Endothelial cell (in vitro differentiated cells): ENCODE results near the gene TGFBRAP1. TPM values are rescaled to one million over a fixed set of nuclear protein-coding genes. Genes with fewer than 3 reads are reported as not detected.

Experiments used
- DNase-seq: peaks from one replicate; pipeline ENCODE4 v3.0.0; 2021; ENCODE audit warnings: low spot score
- H3K27ac Mint-ChIP-seq: one replicate; pipeline ENCODE4 v1.8.0; 2021; ENCODE audit warnings: mixed read lengths, inconsistent platforms; ENCODE audit not compliant: unreplicated experiment
- H3K27me3 Mint-ChIP-seq: one replicate; pipeline ENCODE4 v1.8.0; 2021; ENCODE audit warnings: mild to moderate bottlenecking, moderate library complexity, mixed read lengths, inconsistent platforms; ENCODE audit not compliant: unreplicated experiment
- H3K36me3 Mint-ChIP-seq: one replicate; pipeline ENCODE4 v1.8.0; 2021; ENCODE audit warnings: mild to moderate bottlenecking, low read depth, mixed read lengths, inconsistent platforms; ENCODE audit not compliant: unreplicated experiment
- H3K4me1 Mint-ChIP-seq: one replicate; pipeline ENCODE4 v1.8.0; 2021; ENCODE audit warnings: mild to moderate bottlenecking, mixed read lengths, inconsistent platforms; ENCODE audit not compliant: unreplicated experiment
- H3K4me3 Mint-ChIP-seq: one replicate; pipeline ENCODE4 v1.8.0; 2021; ENCODE audit warnings: mild to moderate bottlenecking, mixed read lengths, inconsistent platforms; ENCODE audit not compliant: unreplicated experiment
- H3K9me3 Mint-ChIP-seq: one replicate; pipeline ENCODE4 v1.8.0; 2021; ENCODE audit warnings: mixed read lengths, inconsistent platforms; ENCODE audit not compliant: unreplicated experiment
- total RNA-seq: library from RNA; stranded (reverse); fragmentation: NEBNext Ultra II Directional; extraction: Animal tissue kit (Norgen Biotek cat#: 25700); gene quantifications from one replicate; pipeline ENCODE4 v1.2.1, GENCODE V29; 2021; ENCODE audit not compliant: unreplicated experiment
- TF ChIP-seq, protein P1 (sequence below): fragments of 200-600 bp; sonication (generic); IDR thresholded peaks from one replicate; pipeline ENCODE4 v1.5.0; 2021; ENCODE audit warnings: antibody characterized with exemption; ENCODE audit not compliant: unreplicated experiment

TGFBRAP1 gene
- total RNA-seq, 1 donor from 2014 or later, result 18.8 TPM

DNA sequence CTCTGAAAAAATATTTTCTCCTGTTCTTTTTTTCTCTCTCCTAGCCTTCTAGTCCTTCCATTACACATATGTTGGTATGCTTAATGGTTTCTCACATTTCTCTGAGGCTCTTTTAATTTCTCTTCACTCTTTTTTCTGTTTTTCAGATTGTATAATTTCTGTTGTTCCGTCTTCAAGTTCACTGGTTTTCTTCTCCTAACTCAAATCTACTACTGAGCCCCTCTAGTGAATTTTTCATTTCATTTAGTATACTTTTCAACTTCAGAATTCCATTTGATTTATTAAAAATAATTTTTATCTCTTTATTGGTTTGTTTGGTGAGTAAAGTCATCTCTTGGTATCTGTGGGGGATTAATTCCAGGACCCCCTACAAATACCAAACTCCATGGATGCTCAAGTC is 27.6 kb upstream of the TGFBRAP1 start:
- peaks cover 9% of the 10 kb centered on the region for H3K4me1 Mint-ChIP-seq
- H3K4me3 Mint-ChIP-seq, result no peak overlapping the region
- no peaks in the 10 kb centered on the region for H3K9me3 Mint-ChIP-seq
- DNase-seq, result no peak
- TF ChIP-seq, protein P1, sequence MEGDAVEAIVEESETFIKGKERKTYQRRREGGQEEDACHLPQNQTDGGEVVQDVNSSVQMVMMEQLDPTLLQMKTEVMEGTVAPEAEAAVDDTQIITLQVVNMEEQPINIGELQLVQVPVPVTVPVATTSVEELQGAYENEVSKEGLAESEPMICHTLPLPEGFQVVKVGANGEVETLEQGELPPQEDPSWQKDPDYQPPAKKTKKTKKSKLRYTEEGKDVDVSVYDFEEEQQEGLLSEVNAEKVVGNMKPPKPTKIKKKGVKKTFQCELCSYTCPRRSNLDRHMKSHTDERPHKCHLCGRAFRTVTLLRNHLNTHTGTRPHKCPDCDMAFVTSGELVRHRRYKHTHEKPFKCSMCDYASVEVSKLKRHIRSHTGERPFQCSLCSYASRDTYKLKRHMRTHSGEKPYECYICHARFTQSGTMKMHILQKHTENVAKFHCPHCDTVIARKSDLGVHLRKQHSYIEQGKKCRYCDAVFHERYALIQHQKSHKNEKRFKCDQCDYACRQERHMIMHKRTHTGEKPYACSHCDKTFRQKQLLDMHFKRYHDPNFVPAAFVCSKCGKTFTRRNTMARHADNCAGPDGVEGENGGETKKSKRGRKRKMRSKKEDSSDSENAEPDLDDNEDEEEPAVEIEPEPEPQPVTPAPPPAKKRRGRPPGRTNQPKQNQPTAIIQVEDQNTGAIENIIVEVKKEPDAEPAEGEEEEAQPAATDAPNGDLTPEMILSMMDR, result no peak
- no peak overlapping the region for H3K27ac Mint-ChIP-seq
- no peaks in the 10 kb centered on the region for H3K27me3 Mint-ChIP-seq
- H3K36me3 Mint-ChIP-seq, result peaks cover 21% of the 10 kb centered on the region

GRCh38 chr2:105344704-105345345 is 15.3 kb upstream of the TGFBRAP1 start:
- Mint-ChIP-seq H3K9me3 (no peaks in the 10 kb centered on the region), H3K27ac (no peak overlapping the region), H3K4me3 (no peak overlapping the region), H3K4me1 (no peaks in the 10 kb centered on the region), H3K36me3 (peaks cover 19% of the 10 kb centered on the region), H3K27me3 (no peaks in the 10 kb centered on the region)
- no peak for DNase-seq
- TF ChIP-seq, protein P1, result peak; percentile 11

DNA sequence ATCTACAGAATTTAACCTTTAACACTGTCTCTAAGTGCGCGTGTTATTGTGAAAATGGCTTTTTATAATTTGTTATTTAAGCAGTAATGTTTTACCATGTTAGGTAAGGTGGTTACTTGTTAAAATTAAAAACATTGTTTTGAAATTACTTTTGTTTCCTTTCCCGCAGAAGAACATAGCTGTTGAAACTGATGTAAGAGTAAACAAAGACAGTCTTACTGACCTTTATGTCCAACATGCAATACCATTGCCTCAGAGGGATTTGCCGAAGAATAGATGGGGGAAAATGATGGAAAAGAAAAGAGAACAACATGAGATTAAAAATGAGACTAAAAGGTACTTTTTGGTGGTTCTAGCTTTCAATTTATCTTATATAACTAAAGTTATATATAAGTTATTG is 9.9 kb upstream of the TGFBRAP1 start:
- Mint-ChIP-seq H3K27me3 (peaks cover 7% of the 10 kb centered on the region), H3K36me3 (peaks cover 9% of the 10 kb centered on the region), H3K27ac (no peak overlapping the region), H3K9me3 (no peaks in the 10 kb centered on the region), H3K4me1 (peaks cover 19% of the 10 kb centered on the region), H3K4me3 (peak overlapping the region; percentile 84)
- no peak for DNase-seq
- TF ChIP-seq, protein P1, result no peak

DNA sequence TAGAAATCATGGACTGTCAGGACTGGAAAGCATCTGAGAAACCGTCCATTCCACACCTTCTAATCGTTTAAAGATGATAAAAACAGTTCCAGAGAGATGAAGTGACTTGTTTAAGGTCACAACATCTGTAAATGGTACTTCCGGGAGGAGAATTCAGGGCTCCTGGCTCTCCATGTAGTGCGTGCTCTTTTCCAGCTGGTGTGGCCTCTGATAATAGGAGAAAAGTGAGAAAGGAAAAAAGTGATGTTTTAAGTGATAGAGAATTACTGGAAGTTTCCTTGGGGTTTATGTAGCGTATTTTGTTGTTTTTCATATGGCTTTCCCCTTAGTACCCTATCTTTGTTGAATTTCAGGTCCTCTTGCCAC is 8.5 kb upstream of the TGFBRAP1 start:
- Mint-ChIP-seq H3K27ac (peak overlapping the region; percentile 97), H3K4me3 (peak overlapping the region; percentile 100), H3K9me3 (no peaks in the 10 kb centered on the region), H3K27me3 (peaks cover 7% of the 10 kb centered on the region), H3K36me3 (peaks cover 9% of the 10 kb centered on the region), H3K4me1 (peaks cover 19% of the 10 kb centered on the region)
- DNase-seq, result no peak
- TF ChIP-seq, protein P1, result no peak

DNA sequence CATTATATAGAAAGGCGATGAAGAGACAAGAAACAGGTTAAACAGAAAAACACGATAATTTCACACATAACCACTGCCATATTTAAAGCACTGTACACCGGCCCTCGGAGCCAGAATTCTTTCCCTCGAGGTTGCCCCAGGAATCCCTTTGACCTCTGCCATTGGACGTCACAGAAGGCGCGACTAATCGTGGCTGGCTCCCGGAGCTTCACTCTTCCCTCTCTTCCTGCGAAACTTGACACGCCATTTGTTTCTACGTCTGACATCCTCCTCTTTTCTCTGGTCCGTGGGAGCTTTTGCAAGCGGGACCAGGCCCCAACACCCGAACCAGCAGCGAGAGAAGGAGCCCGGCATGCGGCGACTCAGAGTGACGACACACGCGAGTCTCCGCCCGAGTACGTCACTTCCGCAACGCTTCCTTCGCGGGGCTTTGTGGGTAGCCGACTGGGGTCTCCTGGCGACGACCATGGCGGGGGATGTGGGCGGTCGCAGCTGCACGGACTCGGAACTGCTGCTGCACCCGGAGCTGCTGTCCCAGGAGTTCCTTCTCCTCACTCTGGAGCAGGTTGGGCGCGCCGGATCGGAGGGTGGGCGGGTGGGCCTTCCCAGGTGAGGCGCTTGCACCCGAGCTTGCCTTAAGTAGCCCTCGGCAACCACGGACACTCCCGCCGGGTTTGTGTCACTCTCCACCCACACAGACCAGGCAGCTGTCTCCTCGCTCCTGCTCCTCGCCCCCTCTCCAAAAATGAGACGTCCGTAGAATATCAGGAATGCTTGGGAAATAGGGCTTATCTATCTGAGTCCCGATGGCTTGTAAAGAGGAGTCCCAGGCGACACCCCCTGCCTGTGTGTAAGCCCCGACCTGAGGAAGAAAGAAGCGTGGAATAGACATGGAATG is 7.8 kb upstream of the TGFBRAP1 start, which contains the start of gene C2orf49:
Gene C2orf49, plus strand, starts transcription at position 419 of the 898 bp plus-strand sequence. Its CDS starts 48 bp downstream, at position 467.
- peak; percentile 88 for DNase-seq
- Mint-ChIP-seq H3K9me3 (no peaks in the 10 kb centered on the region), H3K36me3 (peaks cover 9% of the 10 kb centered on the region), H3K27ac (peak within 1 kb of the TSS; percentile 100), H3K4me3 (peak within 1 kb of the TSS; percentile 100), H3K4me1 (peaks cover 19% of the 10 kb centered on the region), H3K27me3 (peaks cover 7% of the 10 kb centered on the region)
- TF ChIP-seq, protein P1, result no peak
